Measurements from ENCODE around the gene TRAF7.
A peak's percentile ranks its signal among the peaks of the same experiment; 100 is the strongest.

TRAF7 gene

GRCh38 chr16:2149630-2150417 lies 5.8 kb upstream of the TRAF7 start:
- Histone ChIP-seq H3K4me1 (ENCODE audit: insufficient read depth, low read length) (peaks cover 7% of the 10 kb centered on the region; the same call in 1 of the 2 replicates), H3K9ac (ENCODE audit: low read depth, low read length) (peak overlapping the region; percentile 62), H3K9me3 (ENCODE audit: control insufficient read depth, insufficient read depth, low read length) (no peaks in the 10 kb centered on the region)

GRCh38 chr16:2150418-2151187 lies 5.0 kb upstream of the TRAF7 start:
- peak overlapping the region; percentile 62; the same call in 1 of the 2 replicates for H3K9ac ChIP-seq (ENCODE audit: low read depth, low read length)
- no peaks in the 10 kb centered on the region for H3K9me3 ChIP-seq (ENCODE audit: control insufficient read depth, insufficient read depth, low read length)
- peaks cover 9% of the 10 kb centered on the region; the same call in 1 of the 2 replicates for H3K36me3 ChIP-seq (ENCODE audit: insufficient read depth, low read length)
- H3K4me1 ChIP-seq (ENCODE audit: insufficient read depth, low read length), result peaks cover 7% of the 10 kb centered on the region; the same call in 1 of the 2 replicates

More at GRCh38 chr16:2149630-2150417, 5.8 kb upstream of the TRAF7 start:
- peaks cover 8% of the 10 kb centered on the region; the same call in 1 of the 2 replicates for H3K36me3 ChIP-seq (ENCODE audit: insufficient read depth, low read length)

GRCh38 chr16:2151188-2152091 lies 4.1 kb upstream of the TRAF7 start:
- no peaks in the 10 kb centered on the region for H3K9me3 ChIP-seq (ENCODE audit: control insufficient read depth, insufficient read depth, low read length)
- no peak overlapping the region for H3K9ac ChIP-seq (ENCODE audit: low read depth, low read length)
- peaks cover 9% of the 10 kb centered on the region; the same call in 1 of the 2 replicates for H3K36me3 ChIP-seq (ENCODE audit: insufficient read depth, low read length)
- H3K4me1 ChIP-seq (ENCODE audit: insufficient read depth, low read length), result peaks cover 7% of the 10 kb centered on the region; the same call in 1 of the 2 replicates

GRCh38 chr16:2152695-2153506 lies 2.7 kb upstream of the TRAF7 start:
- Histone ChIP-seq H3K36me3 (ENCODE audit: insufficient read depth, low read length) (peaks cover 9% of the 10 kb centered on the region; the same call in 1 of the 2 replicates), H3K9ac (ENCODE audit: low read depth, low read length) (peak overlapping the region; percentile 96), H3K9me3 (ENCODE audit: control insufficient read depth, insufficient read depth, low read length) (no peaks in the 10 kb centered on the region), H3K4me1 (ENCODE audit: insufficient read depth, low read length) (peaks cover 7% of the 10 kb centered on the region; the same call in 1 of the 2 replicates)

GRCh38 chr16:2154533-2155090 lies 970 bp upstream of the TRAF7 start:
- Histone ChIP-seq H3K36me3 (ENCODE audit: insufficient read depth, low read length) (peaks cover 9% of the 10 kb centered on the region; the same call in 1 of the 2 replicates), H3K9ac (ENCODE audit: low read depth, low read length) (peak overlapping the region; percentile 96), H3K4me1 (ENCODE audit: insufficient read depth, low read length) (peaks cover 17% of the 10 kb centered on the region; the same call in 1 of the 2 replicates), H3K9me3 (ENCODE audit: control insufficient read depth, insufficient read depth, low read length) (no peaks in the 10 kb centered on the region)

GRCh38 chr16:2155977-2156848 lies 631 bp downstream of the TRAF7 start:
- Histone ChIP-seq H3K9me3 (ENCODE audit: control insufficient read depth, insufficient read depth, low read length) (no peaks in the 10 kb centered on the region), H3K9ac (ENCODE audit: low read depth, low read length) (peak overlapping the region; percentile 82), H3K36me3 (ENCODE audit: insufficient read depth, low read length) (peaks cover 9% of the 10 kb centered on the region; the same call in 1 of the 2 replicates), H3K4me1 (ENCODE audit: insufficient read depth, low read length) (peaks cover 22% of the 10 kb centered on the region; the same call in 1 of the 2 replicates)

GRCh38 chr16:2156849-2157224 lies 1.3 kb downstream of the TRAF7 start:
- no peaks in the 10 kb centered on the region for H3K9me3 ChIP-seq (ENCODE audit: control insufficient read depth, insufficient read depth, low read length)
- peaks cover 9% of the 10 kb centered on the region; the same call in 1 of the 2 replicates for H3K36me3 ChIP-seq (ENCODE audit: insufficient read depth, low read length)
- peaks cover 17% of the 10 kb centered on the region; the same call in 1 of the 2 replicates for H3K4me1 ChIP-seq (ENCODE audit: insufficient read depth, low read length)
- peak overlapping the region; percentile 82; the same call in 1 of the 2 replicates for H3K9ac ChIP-seq (ENCODE audit: low read depth, low read length)

GRCh38 chr16:2157480-2158261 lies 2.1 kb downstream of the TRAF7 start:
- Histone ChIP-seq H3K36me3 (ENCODE audit: insufficient read depth, low read length) (peaks cover 9% of the 10 kb centered on the region; the same call in 1 of the 2 replicates), H3K4me1 (ENCODE audit: insufficient read depth, low read length) (peaks cover 15% of the 10 kb centered on the region; the same call in 1 of the 2 replicates), H3K9ac (ENCODE audit: low read depth, low read length) (no peak overlapping the region; the same call in 1 of the 2 replicates), H3K9me3 (ENCODE audit: control insufficient read depth, insufficient read depth, low read length) (no peaks in the 10 kb centered on the region)

GRCh38 chr16:2158262-2158638 lies 2.7 kb downstream of the TRAF7 start:
- Histone ChIP-seq H3K9ac (ENCODE audit: low read depth, low read length) (no peak overlapping the region), H3K36me3 (ENCODE audit: insufficient read depth, low read length) (peaks cover 9% of the 10 kb centered on the region; the same call in 1 of the 2 replicates), H3K4me1 (ENCODE audit: insufficient read depth, low read length) (peaks cover 15% of the 10 kb centered on the region; the same call in 1 of the 2 replicates), H3K9me3 (ENCODE audit: control insufficient read depth, insufficient read depth, low read length) (no peaks in the 10 kb centered on the region)

- Histone ChIP-seq H3K36me3 (ENCODE audit: insufficient read depth, low read length) (peaks cover 5% of the 10 kb centered on the region; the same call in 1 of the 2 replicates), H3K9ac (ENCODE audit: low read depth, low read length) (no peak overlapping the region), H3K9me3 (ENCODE audit: control insufficient read depth, insufficient read depth, low read length) (no peaks in the 10 kb centered on the region), H3K4me1 (ENCODE audit: insufficient read depth, low read length) (peaks cover 15% of the 10 kb centered on the region; the same call in 1 of the 2 replicates)
Measured at GRCh38 chr16:2159175-2159838, 3.7 kb downstream of the TRAF7 start.

All from ES-I3 (cell line).